Cardiac septum (tissue), 1 donor: ENCODE results near the gene SUPT3H. TPM values are rescaled to one million over a fixed set of nuclear protein-coding genes. Genes with fewer than 3 reads are reported as not detected.

Experiments
- DNase-seq: peaks from one replicate; pipeline ENCODE4 v3.0.0-alpha.2; 2020; ENCODE audit warnings: low spot score
- intact Hi-C: fragments of 100-400 bp; cut with DNase I; formaldehyde crosslinking; loops from one replicate; pipeline ENCODE4 v1.14.0; 2022
- long read RNA-seq: library from polyadenylated mRNA; unstranded; transcript quantifications from one replicate; pipeline ENCODE4 v2.0.0, GENCODE V29; 2021
- total RNA-seq: library from RNA; stranded (reverse); fragmentation: NEBNext Ultra II Directional; extraction: Animal tissue kit (Norgen Biotek cat#: 25700); gene quantifications from one replicate; pipeline ENCODE4 v1.2.1, GENCODE V29; 2021
- donor health status: DM: no; HTN: no; CAD: no.

Gene SUPT3H
- total RNA-seq: 6.2 TPM
- long read RNA-seq, partial matches to known transcripts: 0 of 4 reads
- long read RNA-seq, other reads (novel, unspliced or antisense): 4 of 4 reads

GRCh38 chr6:45377554-45378333 is at the start of gene SUPT3H:
SUPT3H (minus strand) TSS chr6:45377934.
- peak; percentile 96 for DNase-seq
- intact Hi-C loops: loop anchor here (5.0 kb wide), 2 partner anchors 260 to 545 kb away; no protein-coding TSS in a partner anchor

- intact Hi-C loops: loop anchor here (10.0 kb wide), 1 partner anchor 571 kb away; no protein-coding TSS in a partner anchor
- no peak for DNase-seq
Observed at GRCh38 chr6:45426251-45426650, 48.5 kb upstream of the SUPT3H start.

- intact Hi-C loops: loop anchor here (5.0 to 10.0 kb wide), 2 partner anchors 570 to 767 kb away; no protein-coding TSS in a partner anchor
- DNase-seq: no peak
Observed at GRCh38 chr6:45424451-45424861, 46.7 kb upstream of the SUPT3H start.

GRCh38 chr6:45423824-45424450 is 46.2 kb upstream of the SUPT3H start:
- DNase-seq: no peak
- intact Hi-C loops: loop anchor here (5.0 to 10.0 kb wide), 2 partner anchors 569 to 767 kb away; no protein-coding TSS in a partner anchor

- intact Hi-C loops: loop anchor here (5.0 to 10.0 kb wide), 2 partner anchors 568 to 766 kb away; no protein-coding TSS in a partner anchor
- peak; percentile 78 for DNase-seq
Observed at GRCh38 chr6:45423111-45423823, 45.5 kb upstream of the SUPT3H start.

GRCh38 chr6:45422503-45423110 is 44.9 kb upstream of the SUPT3H start:
- DNase-seq: peak; percentile 81
- intact Hi-C loops: loop anchor here (5.0 to 10.0 kb wide), 2 partner anchors 568 to 765 kb away; no protein-coding TSS in a partner anchor

- DNase-seq: peak; percentile 84
- intact Hi-C loops: loop anchor here (2.0 to 10.0 kb wide), 3 partner anchors 293 to 765 kb away; no protein-coding TSS in a partner anchor
Observed at GRCh38 chr6:45421709-45422502, 44.2 kb upstream of the SUPT3H start.

GRCh38 chr6:45420909-45421708 is 43.4 kb upstream of the SUPT3H start:
- DNase-seq: no peak
- intact Hi-C loops: loop anchor here (2.0 to 10.0 kb wide), 3 partner anchors 294 to 764 kb away; no protein-coding TSS in a partner anchor

GRCh38 chr6:45420083-45420908 is 42.6 kb upstream of the SUPT3H start:
- intact Hi-C loops: loop anchor here (2.0 to 10.0 kb wide), 3 partner anchors 295 to 763 kb away; no protein-coding TSS in a partner anchor
- DNase-seq: no peak

- intact Hi-C loops: loop anchor here (2.0 to 10.0 kb wide), 3 partner anchors 295 to 762 kb away; no protein-coding TSS in a partner anchor
- DNase-seq: peak; percentile 84
Observed at GRCh38 chr6:45419571-45420082, 41.9 kb upstream of the SUPT3H start.

GRCh38 chr6:45417436-45417835 is 39.7 kb upstream of the SUPT3H start:
- DNase-seq: no peak
- intact Hi-C loops: no loop called here

GRCh38 chr6:45416700-45417099 is 39.0 kb upstream of the SUPT3H start:
- DNase-seq: no peak
- intact Hi-C loops: no loop called here

- intact Hi-C loops: no loop called here
- no peak for DNase-seq
Observed at GRCh38 chr6:45415788-45416518, 38.2 kb upstream of the SUPT3H start.

- intact Hi-C loops: no loop called here
Observed at GRCh38 chr6:45415315-45415714, 37.6 kb upstream of the SUPT3H start.

GRCh38 chr6:45411959-45412358 is 34.2 kb upstream of the SUPT3H start:
- intact Hi-C loops: no loop called here

More at GRCh38 chr6:45415315-45415714, 37.6 kb upstream of the SUPT3H start:
- no peak for DNase-seq

GRCh38 chr6:45400021-45400420 is 22.3 kb upstream of the SUPT3H start:
- no peak for DNase-seq
- intact Hi-C loops: no loop called here

More at GRCh38 chr6:45411959-45412358, 34.2 kb upstream of the SUPT3H start:
- DNase-seq: no peak
